GM12878 (cell line): Measurements from ENCODE around the gene BCR. TPM values are rescaled to one million over a fixed set of nuclear protein-coding genes. Genes with fewer than 3 reads are reported as not detected.

ENCODE experiments used
- ATAC-seq: fragments of 200-7000 bp; cut with Tn5 transposase; 3 replicates; pipeline ENCODE4 v1.9.1; 2020; ENCODE audit warnings: mild to moderate bottlenecking, moderate library complexity
- BruUV-seq: library from RNA; stranded (reverse); fragments of 400-500 nt; replicated peaks from 2 replicates; lab custom pipeline; 2021; lab: Mats Ljungman, UMichigan
- CTCF ChIA-PET: fragments of 300-600 bp; sonication (Branson Sonifier 250); formaldehyde crosslinking; extraction: SDS; loops from one replicate; lab custom pipeline; 2021; ENCODE audit warnings: inconsistent platforms; lab: Yijun Ruan, JAX
- POLR2A ChIA-PET: fragments of 350-600 bp; formaldehyde crosslinking; extraction: SDS; loops from one replicate; lab custom pipeline; 2021; ENCODE audit warnings: inconsistent platforms; lab: Charles Lee
- RAD21 ChIA-PET: fragments of 300-600 bp; sonication (Branson Sonifier 250); formaldehyde crosslinking; loops from one replicate; lab custom pipeline; 2023; ENCODE audit warnings: antibody characterized with exemption; ENCODE audit not compliant: unreplicated experiment; lab: Charles Lee
- SMC1A ChIA-PET: fragments of 300-600 bp; sonication (Branson Sonifier 250); formaldehyde crosslinking; loops from one replicate; lab custom pipeline; 2023; ENCODE audit not compliant: unreplicated experiment, uncharacterized antibody; lab: Charles Lee
- DNase-seq: peaks from one replicate; pipeline ENCODE4 v3.0.0-alpha.2; 2011; ENCODE audit warnings: low read depth, low spot score
- FAIRE-seq: peaks from 3 replicates; lab custom pipeline; 2011; peaks lifted over from hg19 to GRCh38; lab: Jason Lieb, UNC
- H2AFZ ChIP-seq: 2 replicates; pipeline ENCODE4 v1.6.0; 2011; ENCODE audit warnings: low read depth, low read length, control low read depth; ENCODE audit not compliant: control insufficient read depth
- H3K27ac ChIP-seq: 2 replicates; pipeline ENCODE4 v1.5.1; 2011; ENCODE audit warnings: control low read depth; ENCODE audit not compliant: control insufficient read depth, insufficient read depth
- H3K27me3 ChIP-seq, 2 experiments: replicated peaks in 1 of 2; 2 replicates each; pipeline versions ENCODE4 v1.6.0 to v1.6.1; 2011; ENCODE audit warnings: low read length in 1 of 2; ENCODE audit not compliant: control insufficient read depth in 2 of 2, insufficient read depth in 2 of 2
- H3K36me3 ChIP-seq, 2 experiments: 2 replicates each; pipeline ENCODE4 v1.5.1; 2011; ENCODE audit warnings: low read length in 1 of 2; ENCODE audit not compliant: control insufficient read depth in 2 of 2, insufficient read depth in 2 of 2
- H3K4me1 ChIP-seq: 2 replicates; pipeline ENCODE4 v1.6.1; 2011; ENCODE audit warnings: mild to moderate bottlenecking, low read length, moderate library complexity, mixed read lengths; ENCODE audit not compliant: control insufficient read depth, insufficient read depth
- H3K4me2 ChIP-seq: 2 replicates; pipeline ENCODE4 v1.6.0; 2011; ENCODE audit warnings: control low read depth; ENCODE audit not compliant: control insufficient read depth, insufficient read depth
- H3K4me3 ChIP-seq: fragments of 200-600 bp; sonication (generic); 2 replicates; pipeline ENCODE4 v1.5.1; 2016
- H3K79me2 ChIP-seq: 2 replicates; pipeline ENCODE4 v1.6.0; 2011; ENCODE audit warnings: low read length; ENCODE audit not compliant: control insufficient read depth, insufficient read depth
- H3K9ac ChIP-seq: 2 replicates; pipeline ENCODE4 v1.8.0; 2011; ENCODE audit warnings: low read length, control low read depth, mixed read lengths; ENCODE audit not compliant: control insufficient read depth, insufficient read depth
- H3K9me3 ChIP-seq: replicated peaks from 3 replicates; pipeline ENCODE4 v1.5.1; 2011; ENCODE audit warnings: mild to moderate bottlenecking, low read length; ENCODE audit not compliant: control insufficient read depth, insufficient read depth
- H4K20me1 ChIP-seq: 2 replicates; pipeline ENCODE4 v1.6.0; 2011; ENCODE audit not compliant: control insufficient read depth, insufficient read depth
- ATF7 ChIP-seq: fragments of 450-650 bp; IDR thresholded peaks from 2 replicates; pipeline ENCODE4 v1.6.1; 2016; ENCODE audit warnings: low read depth, mild to moderate bottlenecking
- BMI1 ChIP-seq: fragments of 450-650 bp; IDR thresholded peaks from 2 replicates; pipeline ENCODE4 v1.6.1; 2016; ENCODE audit warnings: mild to moderate bottlenecking, moderate library complexity, borderline replicate concordance
- CEBPB ChIP-seq, 2 experiments: fragments of 150-350 bp in 1 of 2; IDR thresholded peaks; 2 replicates each; pipeline ENCODE4 v1.6.1; 2012 to 2014; ENCODE audit warnings: low read depth in 2 of 2, low read length in 2 of 2, borderline replicate concordance in 1 of 2, inconsistent platforms in 1 of 2
- FOS ChIP-seq: IDR thresholded peaks from 3 replicates; pipeline ENCODE4 v1.6.1; 2011; ENCODE audit warnings: borderline replicate concordance; ENCODE audit not compliant: insufficient read length; ENCODE audit errors: extremely low read depth
- FOXK2 ChIP-seq: fragments of 450-650 bp; IDR thresholded peaks from 2 replicates; pipeline ENCODE4 v1.6.1; 2017; ENCODE audit warnings: mild to moderate bottlenecking, moderate library complexity
- FOXM1 ChIP-seq: IDR thresholded peaks from 2 replicates; pipeline ENCODE4 v1.6.1; 2012; ENCODE audit warnings: low read depth, mild to moderate bottlenecking, inconsistent platforms, low read length, moderate library complexity
- MEF2A ChIP-seq: IDR thresholded peaks from 2 replicates; pipeline ENCODE4 v1.6.1; 2011; ENCODE audit warnings: low read depth, mild to moderate bottlenecking, low read length, moderate library complexity; ENCODE audit not compliant: insufficient read depth
- MEF2B ChIP-seq: fragments of 450-650 bp; IDR thresholded peaks from 2 replicates; pipeline ENCODE4 v1.6.1; 2018; ENCODE audit warnings: mild to moderate bottlenecking, moderate library complexity; ENCODE audit not compliant: partially characterized antibody, poor library complexity, severe bottlenecking
- PAX8 ChIP-seq: fragments of 450-650 bp; IDR thresholded peaks from 2 replicates; pipeline ENCODE4 v1.6.1; 2017; ENCODE audit warnings: mild to moderate bottlenecking, moderate library complexity
- POLR2A ChIP-seq: IDR thresholded peaks from 2 replicates; pipeline ENCODE4 v1.6.1; 2011; ENCODE audit warnings: low read depth, mild to moderate bottlenecking, low read length
- POLR2AphosphoS2 ChIP-seq: IDR thresholded peaks from 2 replicates; pipeline ENCODE4 v1.6.1; 2011; ENCODE audit warnings: low read depth, mild to moderate bottlenecking, low read length, improper control_type of control experiment, moderate library complexity
- POLR2AphosphoS5 ChIP-seq: IDR thresholded peaks from 2 replicates; pipeline ENCODE4 v1.6.1; 2011; ENCODE audit warnings: mild to moderate bottlenecking, low read length, inconsistent platforms
- POU2F2 ChIP-seq: IDR thresholded peaks from 3 replicates; pipeline ENCODE4 v1.6.1; 2011; ENCODE audit warnings: low read depth, mild to moderate bottlenecking, low read length, borderline replicate concordance
- RBBP5 ChIP-seq: fragments of 200-600 bp; sonication (generic); conservative IDR thresholded peaks from 2 replicates; pipeline ENCODE4 v1.6.1; 2016
- RFX5 ChIP-seq: IDR thresholded peaks from 2 replicates; pipeline ENCODE4 v1.6.1; 2011; ENCODE audit warnings: low read depth, low read length, improper control_type of control experiment
- SMARCA5 ChIP-seq: fragments of 450-650 bp; IDR thresholded peaks from 2 replicates; pipeline ENCODE4 v1.6.1; 2017; ENCODE audit warnings: mild to moderate bottlenecking
- TCF3 ChIP-seq: IDR thresholded peaks from 2 replicates; pipeline ENCODE4 v1.6.1; 2012; ENCODE audit warnings: low read depth, mild to moderate bottlenecking, low read length, borderline replicate concordance; ENCODE audit not compliant: insufficient read depth
- ZNF24 ChIP-seq: fragments of 450-650 bp; IDR thresholded peaks from 2 replicates; pipeline ENCODE4 v1.6.1; 2017; ENCODE audit warnings: antibody characterized with exemption, mild to moderate bottlenecking
- ZNF384 ChIP-seq: IDR thresholded peaks from 2 replicates; pipeline ENCODE4 v1.6.1; 2012; ENCODE audit warnings: low read depth, mild to moderate bottlenecking, low read length, improper control_type of control experiment, borderline replicate concordance
- WGBS: methylation state at CpG from one replicate; pipeline ENCODE4 v1.1.6; 2016; ENCODE audit warnings: low lambda C conversion rate; ENCODE audit not compliant: insufficient replicate concordance, insufficient coverage; ENCODE audit errors: missing lambda C conversion rate; 5-methylcytosine and 5-hydroxymethylcytosine counted together
- in situ Hi-C: fragments of 300-500 bp; cut with MboI; formaldehyde crosslinking; loops from 9 replicates; pipeline ENCODE4 v1.14.3; 2018; ENCODE audit warnings: mixed read lengths
- intact Hi-C: fragments of 100-400 bp; cut with micrococcal nuclease; formaldehyde crosslinking; loops from one replicate; pipeline ENCODE4 v1.14.2; 2022; ENCODE audit not compliant: unreplicated experiment
- polyA plus RNA-seq, 11 experiments: library from polyadenylated mRNA; depleted of rRNA in 4 of 11; unstranded in 6 of 11; stranded (reverse) in 5 of 11; fragments of >200 nt; fragmentation: Nextera tagmentation in 4 of 11; fragmentation: Illumina TruSeq in 1 of 11; extraction: Ambion mirVana in 4 of 11; extraction: Trizol in 1 of 11; gene quantifications; 1 replicate in 1 of 11; 2 replicates in 10 of 11; pipeline versions ENCODE4 v1.2.1 to v1.2.3, GENCODE V29; 2011 to 2016; ENCODE audit warnings: inconsistent platforms in 2 of 11, missing spikeins in 2 of 11, low read depth in 1 of 11
- total RNA-seq, 4 experiments: library from RNA; depleted of rRNA in 3 of 4; stranded (reverse); fragments of >200 nt in 3 of 4; fragmentation: Illumina TruSeq in 1 of 4; extraction: Trizol in 1 of 4; gene quantifications; 2 replicates each; pipeline versions ENCODE4 v1.2.1 to v1.2.3, GENCODE V29; 2013 to 2021
- TF ChIP-seq, protein P1 (sequence below): IDR thresholded peaks from 2 replicates; pipeline ENCODE4 v1.6.1; 2011; ENCODE audit warnings: low read depth, low read length, improper control_type of control experiment, borderline replicate concordance
- TF ChIP-seq, protein P2 (sequence below): fragments of 450-650 bp; conservative IDR thresholded peaks from 2 replicates; pipeline ENCODE4 v1.6.1; 2017; ENCODE audit warnings: mild to moderate bottlenecking, moderate library complexity

The BCR gene
- total and polyA plus RNA-seq, 10 of the 15 experiments (the other 5 are each of a cell fraction or from before 2014, with no cell fraction given), result 1.7 to 64.7 (median 18.4) TPM

DNA sequence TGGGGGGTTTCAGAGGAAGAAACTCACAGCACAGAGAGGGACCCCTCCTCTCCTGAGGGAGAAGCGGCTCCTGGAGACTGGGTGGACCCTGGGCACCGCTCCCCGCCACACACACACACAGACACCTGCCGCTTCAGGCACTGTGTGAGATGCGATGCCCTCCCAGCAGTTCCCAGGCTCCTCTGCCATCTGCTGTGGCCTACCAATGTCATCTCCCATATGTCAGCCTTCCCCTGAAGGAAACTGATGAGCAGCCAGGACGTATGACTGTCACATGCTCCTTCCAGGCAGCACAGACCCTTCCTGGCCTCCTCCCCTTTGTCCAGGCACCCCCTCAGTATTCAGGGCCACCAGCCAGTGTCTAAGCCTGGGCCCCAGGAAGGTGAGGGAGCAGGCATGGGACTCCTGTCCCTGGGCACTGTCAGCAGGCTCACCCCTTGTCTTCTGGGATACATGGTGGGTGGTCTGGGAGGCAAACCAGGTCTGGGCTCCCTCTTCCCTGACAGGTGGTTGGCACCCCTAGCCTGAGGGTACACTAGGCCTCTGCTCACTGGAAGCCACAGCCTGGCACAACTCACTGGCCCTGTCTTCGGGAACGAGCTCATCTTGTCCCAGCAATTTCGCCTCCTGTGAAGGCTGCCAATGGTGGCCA, 11.8 kb upstream of the BCR start (continued):
- TF ChIP-seq, protein P1, sequence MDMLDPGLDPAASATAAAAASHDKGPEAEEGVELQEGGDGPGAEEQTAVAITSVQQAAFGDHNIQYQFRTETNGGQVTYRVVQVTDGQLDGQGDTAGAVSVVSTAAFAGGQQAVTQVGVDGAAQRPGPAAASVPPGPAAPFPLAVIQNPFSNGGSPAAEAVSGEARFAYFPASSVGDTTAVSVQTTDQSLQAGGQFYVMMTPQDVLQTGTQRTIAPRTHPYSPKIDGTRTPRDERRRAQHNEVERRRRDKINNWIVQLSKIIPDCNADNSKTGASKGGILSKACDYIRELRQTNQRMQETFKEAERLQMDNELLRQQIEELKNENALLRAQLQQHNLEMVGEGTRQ, result no peak
- no peak for TF ChIP-seq MEF2B
- no peak for TF ChIP-seq POLR2AphosphoS5
- no peak for TF ChIP-seq FOXK2
- TF ChIP-seq ATF7, result no peak
- no peak for TF ChIP-seq RFX5

DNA sequence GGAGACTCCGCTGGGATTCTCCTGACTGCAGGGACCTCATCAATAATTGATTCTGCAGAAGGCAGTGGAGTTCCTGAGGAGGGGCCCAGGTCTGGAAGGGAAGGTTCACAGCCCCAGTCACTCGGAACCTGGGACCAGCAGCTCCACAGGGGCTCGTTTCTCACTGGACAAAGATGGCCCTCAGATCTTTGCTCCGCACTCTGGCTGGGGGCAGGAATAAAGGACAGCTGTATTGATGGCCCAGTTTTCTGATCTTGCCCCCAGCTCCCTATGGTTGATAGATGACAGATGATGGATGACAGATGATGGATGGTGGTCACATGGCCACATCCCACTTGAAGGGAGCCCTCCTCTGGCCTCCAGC, 11.3 kb upstream of the BCR start:
- no peaks in the 10 kb centered on the region for H3K79me2 ChIP-seq
- no peak overlapping the region for H3K9ac ChIP-seq
- no TSS peak for BruUV-seq
- H4K20me1 ChIP-seq, result no peaks in the 10 kb centered on the region
- H2AFZ ChIP-seq, result no peak overlapping the region
- DNase-seq (no peak), ATAC-seq (no peak), FAIRE-seq (no peak)
- H3K4me1 ChIP-seq, result no peaks in the 10 kb centered on the region
- no peak overlapping the region for H3K4me2 ChIP-seq
- SMC1A ChIA-PET, result interaction anchor here (0.9 kb wide), 1 partner anchor 10 kb away, joined by 4 read pairs; no protein-coding TSS in a partner anchor
- no peaks in the 10 kb centered on the region for H3K27me3 ChIP-seq
- POLR2A ChIA-PET, result no interaction called here
- no peak overlapping the region for H3K4me3 ChIP-seq
- intact Hi-C loops, result no loop called here
- CTCF ChIA-PET, result interaction anchor here (0.9 to 13.6 kb wide), 4 partner anchors 10 to 121 kb away, joined by 3 to 209 read pairs (median 5); no protein-coding TSS in a partner anchor
- no peaks in the 10 kb centered on the region for H3K9me3 ChIP-seq
- 52% methylated on average over 4 of the region's 4 CpGs for WGBS
- in situ Hi-C loops, result no loop called here
- H3K36me3 ChIP-seq, result no peaks in the 10 kb centered on the region
- RAD21 ChIA-PET, result interaction anchor here (1.2 kb wide), 1 partner anchor 208 kb away, joined by 3 read pairs; no protein-coding TSS in a partner anchor
- H3K27ac ChIP-seq, result no peak overlapping the region
- TF ChIP-seq MEF2A, result no peak
- TF ChIP-seq FOS, result no peak
- TF ChIP-seq POLR2A, result no peak
- no peak for TF ChIP-seq CEBPB (IDR thresholded peaks at IDR 0.05; ENCODE audit: borderline replicate concordance in 1 of 2, low read depth in 2 of 2, low read length in 2 of 2)
- no peak for TF ChIP-seq ZNF384
- no peak for TF ChIP-seq FOXM1
- no peak for TF ChIP-seq BMI1
- no peak for TF ChIP-seq ZNF24
- no peak for TF ChIP-seq POLR2AphosphoS2
- no peak for TF ChIP-seq PAX8
- TF ChIP-seq TCF3, result no peak
- TF ChIP-seq POU2F2, result no peak
- no peak for TF ChIP-seq SMARCA5
- TF ChIP-seq, protein P2, sequence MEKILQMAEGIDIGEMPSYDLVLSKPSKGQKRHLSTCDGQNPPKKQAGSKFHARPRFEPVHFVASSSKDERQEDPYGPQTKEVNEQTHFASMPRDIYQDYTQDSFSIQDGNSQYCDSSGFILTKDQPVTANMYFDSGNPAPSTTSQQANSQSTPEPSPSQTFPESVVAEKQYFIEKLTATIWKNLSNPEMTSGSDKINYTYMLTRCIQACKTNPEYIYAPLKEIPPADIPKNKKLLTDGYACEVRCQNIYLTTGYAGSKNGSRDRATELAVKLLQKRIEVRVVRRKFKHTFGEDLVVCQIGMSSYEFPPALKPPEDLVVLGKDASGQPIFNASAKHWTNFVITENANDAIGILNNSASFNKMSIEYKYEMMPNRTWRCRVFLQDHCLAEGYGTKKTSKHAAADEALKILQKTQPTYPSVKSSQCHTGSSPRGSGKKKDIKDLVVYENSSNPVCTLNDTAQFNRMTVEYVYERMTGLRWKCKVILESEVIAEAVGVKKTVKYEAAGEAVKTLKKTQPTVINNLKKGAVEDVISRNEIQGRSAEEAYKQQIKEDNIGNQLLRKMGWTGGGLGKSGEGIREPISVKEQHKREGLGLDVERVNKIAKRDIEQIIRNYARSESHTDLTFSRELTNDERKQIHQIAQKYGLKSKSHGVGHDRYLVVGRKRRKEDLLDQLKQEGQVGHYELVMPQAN, result no peak
- TF ChIP-seq RBBP5, result no peak
